A673 (cell line): Measurements from ENCODE around the gene CPN2. TPM values are rescaled to one million over a fixed set of nuclear protein-coding genes. Genes with fewer than 3 reads are reported as not detected.

Experiments used
- BruUV-seq: library from RNA; stranded (reverse); fragments of 400-500 nt; replicated peaks from 2 replicates; lab custom pipeline; 2021; lab: Mats Ljungman, UMichigan
- CTCF ChIA-PET: fragments of 300-600 bp; sonication (Branson Sonifier 250); formaldehyde crosslinking; loops from one replicate; lab custom pipeline; 2022; ENCODE audit warnings: antibody characterized with exemption; lab: Charles Lee
- POLR2A ChIA-PET: fragments of 300-600 bp; sonication (Branson Sonifier 250); formaldehyde crosslinking; loops from one replicate; lab custom pipeline; 2022; ENCODE audit warnings: antibody characterized with exemption; ENCODE audit not compliant: low non-redundant PET; lab: Charles Lee
- DNase-seq: peaks from one replicate; pipeline ENCODE4 v3.0.0-alpha.2; 2015; ENCODE audit warnings: low spot score
- H3K27ac ChIP-seq: fragments of 200-600 bp; sonication (generic); 2 replicates; pipeline ENCODE4 v1.5.1; 2016; ENCODE audit warnings: mixed run types, low read depth, mild to moderate bottlenecking, mixed read lengths, antibody characterized with exemption, low read length; ENCODE audit not compliant: poor library complexity, severe bottlenecking
- H3K27me3 ChIP-seq: fragments of 200-600 bp; sonication (generic); replicated peaks from 2 replicates; pipeline ENCODE4 v1.6.1; 2017; ENCODE audit warnings: mixed run types, low read depth, mild to moderate bottlenecking, mixed read lengths, antibody characterized with exemption, low read length; ENCODE audit not compliant: insufficient read depth, poor library complexity
- H3K36me3 ChIP-seq: fragments of 200-600 bp; sonication (generic); 2 replicates; pipeline ENCODE4 v1.6.1; 2016; ENCODE audit warnings: mixed run types, mild to moderate bottlenecking, mixed read lengths, antibody characterized with exemption, low read length; ENCODE audit not compliant: insufficient read depth, poor library complexity, severe bottlenecking
- H3K4me1 ChIP-seq: fragments of 200-600 bp; sonication (generic); 2 replicates; pipeline ENCODE4 v1.6.1; 2017; ENCODE audit warnings: mixed run types, mild to moderate bottlenecking, mixed read lengths, antibody characterized with exemption, low read length; ENCODE audit not compliant: insufficient read depth, poor library complexity, severe bottlenecking
- H3K4me3 ChIP-seq: fragments of 200-600 bp; sonication (generic); 2 replicates; pipeline ENCODE4 v1.5.1; 2016; ENCODE audit warnings: low read depth, mixed run types, mild to moderate bottlenecking, mixed read lengths, low read length; ENCODE audit not compliant: poor library complexity, severe bottlenecking
- H3K9me3 ChIP-seq: fragments of 200-600 bp; sonication (generic); 2 replicates; pipeline ENCODE4 v1.6.1; 2016; ENCODE audit warnings: mixed run types, low read depth, mild to moderate bottlenecking, mixed read lengths, antibody characterized with exemption, low read length; ENCODE audit not compliant: poor library complexity, severe bottlenecking
- CTCF ChIP-seq: fragments of 300-800, 200-600 bp; sonication (generic); conservative IDR thresholded peaks from 2 replicates; pipeline ENCODE4 v1.5.1; 2017; ENCODE audit warnings: low read depth, mild to moderate bottlenecking, antibody characterized with exemption, low read length, moderate library complexity, mixed read lengths
- EZH2 ChIP-seq: fragments of 200-600 bp; sonication (generic); IDR thresholded peaks from 2 replicates; pipeline ENCODE4 v1.6.1; 2017; ENCODE audit warnings: borderline replicate concordance, low read depth, mild to moderate bottlenecking, mixed read lengths, antibody characterized with exemption, low read length; ENCODE audit not compliant: poor library complexity, severe bottlenecking
- intact Hi-C: fragments of 100-400 bp; cut with micrococcal nuclease; formaldehyde crosslinking; loops from one replicate; pipeline ENCODE4 v1.10.0; 2022; ENCODE audit not compliant: unreplicated experiment
- total RNA-seq: library from RNA; stranded (reverse); gene quantifications from 2 replicates; pipeline ENCODE4 v1.2.3, GENCODE V29; 2021

Gene CPN2
- total RNA-seq, 1 experiment from 2014 or later, result not detected

DNA sequence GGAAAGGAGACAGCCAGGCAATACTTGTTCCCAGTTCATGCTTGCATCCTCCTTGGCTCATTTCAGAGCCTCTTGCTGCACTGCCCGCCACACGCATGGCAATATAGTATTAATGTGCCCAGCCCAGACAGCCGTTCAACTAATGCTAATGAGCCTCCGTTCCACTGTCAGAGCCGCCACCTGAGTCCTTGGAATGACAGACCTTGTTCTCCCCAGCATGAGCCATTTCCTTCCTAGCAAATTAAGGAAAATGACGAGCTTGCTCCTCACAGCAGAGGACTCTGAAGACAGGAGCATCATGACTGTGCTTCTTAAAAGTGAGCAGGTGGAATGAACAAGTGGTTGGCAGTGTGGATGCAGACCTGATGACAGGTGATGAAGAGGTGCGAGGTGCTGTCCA lies 29.2 kb upstream of the CPN2 start:
- Histone ChIP-seq H3K36me3 (no peaks in the 10 kb centered on the region), H3K27me3 (no peaks in the 10 kb centered on the region), H3K27ac (no peak overlapping the region), H3K4me3 (no peak overlapping the region), H3K4me1 (peaks cover 12% of the 10 kb centered on the region), H3K9me3 (no peaks in the 10 kb centered on the region)
- TF ChIP-seq EZH2 (no peak), CTCF (no peak)
- intact Hi-C loops, result no loop called here
- no peak for DNase-seq
- no TSS peak for BruUV-seq
- ChIA-PET CTCF (no interaction called here), POLR2A (no interaction called here)

- DNase-seq, result no peak
- TF ChIP-seq EZH2 (no peak), CTCF (no peak)
- Histone ChIP-seq H3K27ac (no peak overlapping the region), H3K4me3 (no peak overlapping the region), H3K27me3 (no peaks in the 10 kb centered on the region), H3K36me3 (no peaks in the 10 kb centered on the region), H3K4me1 (peaks cover 12% of the 10 kb centered on the region), H3K9me3 (no peaks in the 10 kb centered on the region)
- ChIA-PET CTCF (no interaction called here), POLR2A (no interaction called here)
- intact Hi-C loops, result no loop called here
- BruUV-seq, result no TSS peak
Observed at GRCh38 chr3:194379651-194380050, 28.5 kb upstream of the CPN2 start.

DNA sequence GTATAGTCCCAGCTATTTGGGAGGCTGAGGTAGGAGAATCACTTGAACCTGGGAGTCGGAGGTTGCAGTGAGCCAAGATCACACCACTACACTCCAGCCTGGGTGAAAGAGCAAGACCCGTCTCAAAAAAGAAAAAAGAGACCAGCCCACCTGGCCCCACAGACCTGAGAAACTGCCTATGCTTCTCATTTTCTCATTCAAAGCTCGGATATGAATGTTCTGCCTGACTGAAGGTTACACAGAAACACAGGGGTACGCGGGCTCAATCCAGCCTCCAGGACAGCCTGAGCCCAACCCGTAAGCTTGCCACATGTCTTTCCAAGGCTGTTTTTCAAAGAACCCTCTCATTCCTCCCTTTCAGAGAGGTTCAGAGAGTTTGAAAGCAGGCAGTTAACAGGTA lies 28.1 kb upstream of the CPN2 start:
- Histone ChIP-seq H3K27ac (no peak overlapping the region), H3K27me3 (no peaks in the 10 kb centered on the region), H3K9me3 (no peaks in the 10 kb centered on the region), H3K36me3 (no peaks in the 10 kb centered on the region), H3K4me1 (peaks cover 12% of the 10 kb centered on the region), H3K4me3 (no peak overlapping the region)
- intact Hi-C loops, result no loop called here
- no peak for TF ChIP-seq CTCF
- no peak for TF ChIP-seq EZH2
- POLR2A ChIA-PET, result no interaction called here
- no peak for DNase-seq
- BruUV-seq, result no TSS peak
- CTCF ChIA-PET, result no interaction called here
